Activated naive CD8-positive, alpha-beta T cell treated with anti-CD3 and anti-CD28 coated beads, Interleukin-2, amount 10 ng/mL, durations not matched to agents 7 days and 5 days (primary cell): ENCODE results near the gene SOD2. TPM values are rescaled to one million over a fixed set of nuclear protein-coding genes. Genes with fewer than 3 reads are reported as not detected.

Source experiments
- total RNA-seq, 2 experiments: library from RNA; stranded (reverse); gene quantifications; one replicate each; pipeline ENCODE4 v1.2.3, GENCODE V29; 2021

Gene SOD2
- total RNA-seq, 2 experiments from 2014 or later, result 68.4 to 72.1 TPM

Other genes starting within 250 kb of the SOD2 start
- 100 to 1,000 TPM; 127 to 129 TPM for gene WTAP, start 34.3 kb upstream of the SOD2 start, total RNA-seq
- gene ACAT2, start 68.8 kb upstream of the SOD2 start, total RNA-seq, result 10 to 100 TPM; 55.3 to 57.1 TPM
- 100 to 1,000 TPM; 181 to 197 TPM for gene TCP1, start 96.4 kb upstream of the SOD2 start, total RNA-seq
- 10 to 100 TPM; 58.9 to 62.0 TPM for gene MRPL18, start 97.2 kb upstream of the SOD2 start, total RNA-seq
- gene PNLDC1, start 107.0 kb upstream of the SOD2 start, total RNA-seq, result under 1 TPM; 0.42 to 0.96 TPM
- gene MAS1, start 197.7 kb upstream of the SOD2 start, total RNA-seq, result not detected